Endothelial cell of umbilical vein (primary cell): ENCODE data around the gene ZNF644. TPM values are rescaled to one million over a fixed set of nuclear protein-coding genes. Genes with fewer than 3 reads are reported as not detected.

Experiments used
- BruUV-seq: library from RNA; stranded (reverse); fragments of 400-500 nt; replicated peaks from 2 replicates; lab custom pipeline; 2021; lab: Mats Ljungman, UMichigan
- CTCF ChIA-PET: fragments of 300-600, 350-600 bp; sonication (Branson Sonifier 250); formaldehyde crosslinking; loops from one replicate; lab custom pipeline; 2021; ENCODE audit warnings: antibody characterized with exemption, inconsistent platforms; lab: Charles Lee
- POLR2A ChIA-PET: fragments of 300-600, 350-600 bp; sonication (Branson Sonifier 250); formaldehyde crosslinking; loops from one replicate; lab custom pipeline; 2021; ENCODE audit warnings: antibody characterized with exemption, inconsistent platforms; lab: Charles Lee
- DNase-seq: peaks from one replicate; pipeline ENCODE4 v3.0.0-alpha.2; 2011; ENCODE audit warnings: low read depth, low spot score
- FAIRE-seq: peaks from 2 replicates; lab custom pipeline; 2011; peaks lifted over from hg19 to GRCh38; lab: Jason Lieb, UNC
- H2AFZ ChIP-seq: 2 replicates; pipeline ENCODE4 v1.6.0; 2012; ENCODE audit warnings: low read depth, low read length, control low read depth, inconsistent platforms
- H3K27ac ChIP-seq: 2 replicates; pipeline ENCODE4 v1.5.1; 2011; ENCODE audit warnings: low read depth, mild to moderate bottlenecking, control low read depth, low read length, moderate library complexity; ENCODE audit not compliant: insufficient read depth
- H3K27me3 ChIP-seq, 2 experiments: 2 replicates each; pipeline versions ENCODE4 v1.6.0 to v1.6.1; 2011; ENCODE audit warnings: low read length in 2 of 2, mixed read lengths in 1 of 2; ENCODE audit not compliant: control insufficient read depth in 2 of 2, insufficient read depth in 2 of 2
- H3K36me3 ChIP-seq, 2 experiments: 2 replicates in 1 of 2; 3 replicates in 1 of 2; pipeline ENCODE4 v1.5.1; 2011; ENCODE audit warnings: low read length in 2 of 2, mild to moderate bottlenecking in 1 of 2, moderate library complexity in 1 of 2; ENCODE audit not compliant: control insufficient read depth in 2 of 2, insufficient read depth in 2 of 2; ENCODE audit errors: extremely low read depth in 1 of 2
- H3K4me1 ChIP-seq: 3 replicates; pipeline ENCODE4 v1.5.1; 2011; ENCODE audit warnings: mild to moderate bottlenecking, low read length; ENCODE audit not compliant: control insufficient read depth, insufficient read depth; ENCODE audit errors: extremely low read depth
- H3K4me2 ChIP-seq: 2 replicates; pipeline ENCODE4 v1.6.1; 2011; ENCODE audit warnings: low read length, control low read depth, mixed read lengths; ENCODE audit not compliant: insufficient read depth
- H3K4me3 ChIP-seq, 3 experiments: fragments of 200-600 bp in 1 of 3; sonication (generic), shearing (Covaris generic) in 1 of 3; replicated peaks in 1 of 3; 2 replicates each; pipeline ENCODE4 v1.5.1; 2011 to 2016; ENCODE audit warnings: control low read depth in 3 of 3, low read length in 3 of 3, mild to moderate bottlenecking in 2 of 3, inconsistent platforms in 1 of 3, low read depth in 1 of 3, moderate library complexity in 1 of 3; ENCODE audit not compliant: insufficient read depth in 1 of 3
- H3K79me2 ChIP-seq: 2 replicates; pipeline ENCODE4 v1.6.0; 2012; ENCODE audit warnings: low read length, inconsistent platforms; ENCODE audit not compliant: control insufficient read depth, insufficient read depth
- H3K9ac ChIP-seq: replicated peaks from 2 replicates; pipeline ENCODE3; 2011; ENCODE audit warnings: low read length, control low read depth; ENCODE audit not compliant: insufficient read depth; ENCODE audit errors: extremely low read depth
- H3K9me1 ChIP-seq: replicated peaks from 3 replicates; pipeline ENCODE4 v1.6.0; 2011; ENCODE audit warnings: mild to moderate bottlenecking, low read length; ENCODE audit not compliant: control insufficient read depth, insufficient read depth; ENCODE audit errors: extremely low read depth
- H3K9me3 ChIP-seq: replicated peaks from 2 replicates; pipeline ENCODE4 v1.5.1; 2012; ENCODE audit warnings: low read length, inconsistent platforms; ENCODE audit not compliant: control insufficient read depth, insufficient read depth
- H4K20me1 ChIP-seq: replicated peaks from 2 replicates; pipeline ENCODE3; 2011; ENCODE audit warnings: mild to moderate bottlenecking, low read length; ENCODE audit not compliant: control insufficient read depth, insufficient read depth; ENCODE audit errors: extremely low read depth
- CTCF ChIP-seq, 2 donors: IDR thresholded peaks; 1 replicate in 1 of 2; 2 replicates in 1 of 2; pipeline ENCODE4 v1.5.1; 2011; ENCODE audit warnings: low read length in 2 of 2, mild to moderate bottlenecking in 2 of 2, moderate library complexity in 2 of 2, control low read depth in 1 of 2, inconsistent platforms in 1 of 2, low read depth in 1 of 2; ENCODE audit not compliant: insufficient read depth in 1 of 2; ENCODE audit errors: extremely low read depth in 1 of 2
- EZH2 ChIP-seq: IDR thresholded peaks from 2 replicates; pipeline ENCODE4 v1.6.1; 2012; ENCODE audit warnings: borderline replicate concordance, low read depth, mild to moderate bottlenecking, moderate library complexity, low read length, inconsistent platforms; ENCODE audit not compliant: severe bottlenecking
- FOS ChIP-seq: IDR thresholded peaks from 2 replicates; pipeline ENCODE4 v1.6.1; 2011; ENCODE audit warnings: mild to moderate bottlenecking, low read length, moderate library complexity, borderline replicate concordance; ENCODE audit not compliant: insufficient read depth
- GATA2 ChIP-seq: IDR thresholded peaks from 2 replicates; pipeline ENCODE4 v1.7.0; 2011; ENCODE audit warnings: low read depth, mild to moderate bottlenecking, moderate library complexity, mixed read lengths, low read length; ENCODE audit not compliant: insufficient read length, insufficient read depth
- JUN ChIP-seq: IDR thresholded peaks from 2 replicates; pipeline ENCODE4 v1.6.1; 2011; ENCODE audit warnings: borderline replicate concordance, low read depth; ENCODE audit not compliant: insufficient read length, insufficient read depth
- MYC ChIP-seq: IDR thresholded peaks from one replicate; pipeline ENCODE4 v1.6.1; 2011; ENCODE audit warnings: mild to moderate bottlenecking, low read depth, low read length
- POLR2A ChIP-seq: IDR thresholded peaks from 2 replicates; pipeline ENCODE4 v1.6.1; 2012; ENCODE audit warnings: low read depth, mild to moderate bottlenecking, control low read depth, low read length
- POLR2AphosphoS5 ChIP-seq: IDR thresholded peaks from 2 replicates; pipeline ENCODE4 v1.6.1; 2012; ENCODE audit warnings: low read depth, mild to moderate bottlenecking, control low read depth, low read length, moderate library complexity; ENCODE audit not compliant: insufficient read depth
- dilution Hi-C: fragments of 300-500 bp; cut with MboI; formaldehyde crosslinking; loops from one replicate; pipeline ENCODE4 v1.15.0; 2019; ENCODE audit warnings: low sequenced_read_pairs; ENCODE audit not compliant: extremely low pct_ligation_motif_present
- intact Hi-C: fragments of 100-400 bp; cut with micrococcal nuclease; formaldehyde crosslinking; loops from one replicate; pipeline ENCODE4 v1.10.0; 2022
- polyA plus RNA-seq, 4 experiments: library from polyadenylated mRNA; depleted of rRNA in 3 of 4; stranded (reverse) in 3 of 4; unstranded in 1 of 4; fragments of >200 nt; gene quantifications; 2 replicates each; pipeline versions ENCODE4 v1.2.1 to v1.2.3, GENCODE V29; 2011 to 2012; ENCODE audit warnings: missing spikeins in 1 of 4
- total RNA-seq: library from RNA; stranded (reverse); gene quantifications from 2 replicates; pipeline ENCODE4 v1.2.3, GENCODE V29; 2021
- TF ChIP-seq, protein P1 (sequence below): IDR thresholded peaks from 2 replicates; pipeline ENCODE4 v1.6.1; 2011; ENCODE audit not compliant: insufficient read depth, insufficient read length

The ZNF644 gene
- total and polyA plus RNA-seq, 2 donors (not counting 3 experiments of a cell fraction or from before 2014, with no cell fraction given), result 7.2 to 47.0 TPM

DNA sequence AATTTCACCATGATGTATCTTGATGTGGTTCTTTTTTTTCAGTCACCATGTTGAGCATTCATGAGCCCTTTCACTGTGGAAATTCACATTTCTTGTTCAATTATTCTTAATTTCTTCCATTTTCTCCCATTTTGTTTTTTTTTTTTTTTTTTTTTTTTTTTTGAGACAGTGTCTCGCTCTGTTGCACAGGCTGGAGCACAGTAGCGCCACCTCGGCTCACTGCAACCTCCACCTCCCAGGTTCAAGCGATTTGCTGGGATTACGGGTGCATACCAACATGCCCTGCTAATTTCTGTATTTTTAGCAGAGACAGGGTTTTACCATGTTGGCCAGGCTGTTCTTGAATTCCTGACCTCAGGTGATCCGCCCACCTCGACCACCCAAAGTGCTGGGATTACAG is 14.7 kb downstream of the ZNF644 start:
- H3K9ac ChIP-seq, result no peak overlapping the region
- intact Hi-C loops (no loop called here), dilution Hi-C loops (no loop called here)
- H3K4me3 ChIP-seq, result no peak overlapping the region
- no peaks in the 10 kb centered on the region for H3K9me3 ChIP-seq
- no peak overlapping the region for H2AFZ ChIP-seq
- H3K27me3 ChIP-seq, result no peaks in the 10 kb centered on the region
- FAIRE-seq, result no peak
- peaks cover 2% of the 10 kb centered on the region for H3K4me1 ChIP-seq
- CTCF ChIA-PET, result interaction anchor here (1.5 kb wide), 1 partner anchor 18 kb away, joined by 3 read pairs; no protein-coding TSS in a partner anchor
- H3K79me2 ChIP-seq, result peaks cover 78% of the 10 kb centered on the region
- peaks cover 5% of the 10 kb centered on the region for H4K20me1 ChIP-seq
- DNase-seq, result no peak
- POLR2A ChIA-PET, result no interaction called here
- H3K27ac ChIP-seq, result no peak overlapping the region
- H3K36me3 ChIP-seq, result no peaks in the 10 kb centered on the region
- no peak for TF ChIP-seq CTCF (IDR thresholded peaks at IDR 0.05; ENCODE audit: extremely low read depth in 1 of 2, insufficient read depth in 1 of 2, low read depth in 1 of 2, low read length in 2 of 2)
- no peak for TF ChIP-seq POLR2A
- no peak for TF ChIP-seq MYC
- TF ChIP-seq FOS, result no peak
- TF ChIP-seq GATA2, result no peak
- no peak for TF ChIP-seq JUN
- no peak for TF ChIP-seq POLR2AphosphoS5
- no peak for TF ChIP-seq EZH2
- TF ChIP-seq, protein P1, sequence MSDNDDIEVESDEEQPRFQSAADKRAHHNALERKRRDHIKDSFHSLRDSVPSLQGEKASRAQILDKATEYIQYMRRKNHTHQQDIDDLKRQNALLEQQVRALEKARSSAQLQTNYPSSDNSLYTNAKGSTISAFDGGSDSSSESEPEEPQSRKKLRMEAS, result no peak
- no peak overlapping the region for H3K4me2 ChIP-seq
- H3K9me1 ChIP-seq, result no peaks in the 10 kb centered on the region
- BruUV-seq, result no TSS peak
